Activated naive CD8-positive, alpha-beta T cell treated with anti-CD3 and anti-CD28 coated beads, Interleukin-2, amount 50 U/mL, for 24 hours (primary cell): ENCODE measurements around the gene PRDM5.
A peak's percentile ranks its signal among the peaks of the same experiment; 100 is the strongest.

ENCODE experiments used
- ATAC-seq: fragments of 150-1000 bp; cut with Tn5 transposase; one replicate; pipeline ENCODE4 v1.10.0; 2021
- DNase-seq: peaks from one replicate; pipeline ENCODE4 v3.0.0; 2021
- H3K27ac Mint-ChIP-seq: one replicate; pipeline ENCODE4 v1.8.0; 2021; ENCODE audit warnings: mild to moderate bottlenecking, mixed read lengths
- H3K27me3 Mint-ChIP-seq: one replicate; pipeline ENCODE4 v1.8.0; 2021; ENCODE audit warnings: mixed read lengths
- H3K36me3 Mint-ChIP-seq: one replicate; pipeline ENCODE4 v1.8.0; 2021; ENCODE audit warnings: low read depth, mixed read lengths
- H3K4me1 Mint-ChIP-seq: one replicate; pipeline ENCODE4 v1.8.0; 2021; ENCODE audit warnings: mixed read lengths
- H3K4me3 Mint-ChIP-seq: one replicate; pipeline ENCODE4 v1.8.0; 2021; ENCODE audit warnings: mild to moderate bottlenecking, moderate library complexity, mixed read lengths
- H3K9me3 Mint-ChIP-seq: one replicate; pipeline ENCODE4 v1.8.0; 2021; ENCODE audit warnings: mixed read lengths

Gene PRDM5

DNA sequence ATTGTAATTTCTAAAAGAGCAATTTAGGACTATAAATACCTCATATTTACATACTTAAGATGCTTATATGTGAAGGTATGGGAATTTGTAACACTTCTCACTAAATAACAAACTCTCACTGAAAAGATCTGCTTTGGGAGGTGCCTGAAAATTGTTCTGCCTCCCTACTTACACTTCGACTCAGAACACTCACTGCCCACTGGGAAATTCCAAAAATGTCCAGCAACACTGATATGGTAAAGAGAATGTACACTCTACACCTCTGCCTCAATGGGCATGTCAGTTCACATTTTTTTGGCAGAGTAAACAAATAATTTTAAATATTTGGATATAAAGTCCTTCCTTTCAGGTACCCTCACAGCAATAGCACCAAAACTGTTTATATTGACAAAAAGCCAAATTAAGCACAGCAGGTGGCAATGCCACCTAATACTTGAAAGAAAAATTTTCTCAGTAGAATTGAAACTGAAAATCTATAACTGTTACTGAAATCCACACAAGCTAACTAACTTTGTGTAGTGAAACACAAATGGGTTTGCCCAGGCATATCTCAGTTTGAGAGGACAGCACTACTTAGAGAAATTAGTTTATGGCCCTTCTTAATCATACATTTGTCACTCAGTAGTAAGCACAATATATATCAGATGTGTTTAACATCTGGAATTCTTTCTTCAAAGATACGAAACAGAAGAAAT lies 67.1 kb downstream of the PRDM5 start:
- H3K9me3 Mint-ChIP-seq = no peaks in the 10 kb centered on the region
- peaks cover 2% of the 10 kb centered on the region for H3K27me3 Mint-ChIP-seq
- H3K27ac Mint-ChIP-seq = no peak overlapping the region
- DNase-seq (no peak), ATAC-seq (no peak)
- H3K4me3 Mint-ChIP-seq = no peak overlapping the region
- H3K4me1 Mint-ChIP-seq = peaks cover 15% of the 10 kb centered on the region
- H3K36me3 Mint-ChIP-seq = no peaks in the 10 kb centered on the region

- Mint-ChIP-seq H3K27me3 (peaks cover 2% of the 10 kb centered on the region), H3K4me3 (no peak overlapping the region), H3K27ac (no peak overlapping the region), H3K36me3 (no peaks in the 10 kb centered on the region), H3K4me1 (peaks cover 15% of the 10 kb centered on the region), H3K9me3 (no peaks in the 10 kb centered on the region)
- DNase-seq = no peak
- ATAC-seq = no peak
Observed at GRCh38 chr4:120853161-120853935, 69.2 kb downstream of the PRDM5 start.

DNA sequence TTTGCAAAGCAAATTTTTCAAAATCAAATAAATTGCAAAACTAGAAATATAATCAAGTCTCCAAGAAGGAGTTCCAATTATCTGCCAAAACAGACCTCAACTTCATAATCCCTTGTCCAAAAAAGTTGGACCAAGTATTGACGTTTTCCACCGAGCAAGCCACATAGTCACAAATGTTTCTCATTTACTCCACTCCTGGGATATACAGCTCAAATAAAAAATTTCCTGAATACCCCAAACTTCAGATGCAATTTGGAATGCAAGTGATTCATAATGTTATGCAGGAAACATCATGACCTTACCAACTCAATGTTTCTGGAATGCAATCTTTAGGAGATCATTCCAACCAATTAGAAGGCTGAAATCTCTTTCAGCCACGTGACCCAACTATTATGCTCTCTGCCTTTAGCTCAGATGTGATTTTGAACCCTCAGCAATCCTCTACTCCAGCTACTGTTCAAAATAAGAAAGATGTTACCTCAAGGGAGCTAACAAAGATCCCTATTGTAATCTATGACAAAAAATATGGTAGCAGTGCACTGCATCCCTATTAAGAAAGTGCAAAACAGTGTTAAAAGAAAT lies 72.4 kb downstream of the PRDM5 start:
- Mint-ChIP-seq H3K27me3 (peaks cover 2% of the 10 kb centered on the region), H3K4me1 (peaks cover 7% of the 10 kb centered on the region), H3K36me3 (no peaks in the 10 kb centered on the region), H3K4me3 (no peak overlapping the region), H3K27ac (no peak overlapping the region), H3K9me3 (no peaks in the 10 kb centered on the region)
- ATAC-seq (no peak), DNase-seq (no peak)

DNA sequence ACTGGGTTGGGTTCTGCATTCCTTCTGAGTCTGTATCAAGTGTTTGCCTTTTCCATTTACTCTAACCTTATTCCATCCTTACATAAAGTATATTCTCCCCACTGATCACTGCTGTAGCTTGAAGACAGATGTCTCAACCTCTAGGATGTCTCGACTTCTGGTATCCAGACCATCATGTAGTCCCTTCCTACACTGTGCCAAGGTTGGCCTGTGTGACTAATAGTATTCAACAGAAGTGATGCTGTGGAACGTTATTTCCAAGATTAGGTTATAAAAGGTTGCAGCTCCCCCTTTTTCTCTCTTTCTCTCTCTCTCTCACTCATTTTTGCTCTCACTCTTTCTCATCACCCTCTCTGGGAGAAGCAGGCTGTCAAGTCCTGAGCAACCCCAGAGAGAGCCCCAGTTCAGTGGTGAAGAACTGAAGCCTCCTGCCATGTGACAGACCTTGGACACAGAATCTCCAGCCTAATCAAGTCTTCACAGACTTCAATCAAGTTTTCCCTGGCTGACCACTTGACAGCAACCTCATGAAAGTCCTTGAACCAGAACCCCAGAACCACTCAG lies 75.4 kb downstream of the PRDM5 start:
- ATAC-seq (peak; percentile 56), DNase-seq (no peak)
- H3K27me3 Mint-ChIP-seq = no peaks in the 10 kb centered on the region
- no peak overlapping the region for H3K27ac Mint-ChIP-seq
- no peak overlapping the region for H3K4me3 Mint-ChIP-seq
- H3K9me3 Mint-ChIP-seq = no peaks in the 10 kb centered on the region
- H3K4me1 Mint-ChIP-seq = peaks cover 22% of the 10 kb centered on the region
- no peaks in the 10 kb centered on the region for H3K36me3 Mint-ChIP-seq

GRCh38 chr4:120844528-120844921 lies 78.0 kb downstream of the PRDM5 start:
- no peaks in the 10 kb centered on the region for H3K27me3 Mint-ChIP-seq
- DNase-seq (no peak), ATAC-seq (peak; percentile 65)
- no peaks in the 10 kb centered on the region for H3K36me3 Mint-ChIP-seq
- peaks cover 25% of the 10 kb centered on the region for H3K4me1 Mint-ChIP-seq
- peak overlapping the region; percentile 3 for H3K4me3 Mint-ChIP-seq
- no peaks in the 10 kb centered on the region for H3K9me3 Mint-ChIP-seq
- H3K27ac Mint-ChIP-seq = peak overlapping the region; percentile 4

GRCh38 chr4:120843849-120844527 lies 78.5 kb downstream of the PRDM5 start:
- H3K36me3 Mint-ChIP-seq = no peaks in the 10 kb centered on the region
- DNase-seq (peak; percentile 7), ATAC-seq (peak; percentile 46)
- peaks cover 25% of the 10 kb centered on the region for H3K4me1 Mint-ChIP-seq
- H3K9me3 Mint-ChIP-seq = no peaks in the 10 kb centered on the region
- no peaks in the 10 kb centered on the region for H3K27me3 Mint-ChIP-seq
- H3K27ac Mint-ChIP-seq = no peak overlapping the region
- no peak overlapping the region for H3K4me3 Mint-ChIP-seq

GRCh38 chr4:120842031-120842430 lies 80.5 kb downstream of the PRDM5 start:
- DNase-seq = no peak
- H3K4me1 Mint-ChIP-seq = peaks cover 20% of the 10 kb centered on the region
- no peak for ATAC-seq
- no peaks in the 10 kb centered on the region for H3K36me3 Mint-ChIP-seq
- H3K4me3 Mint-ChIP-seq = no peak overlapping the region
- no peaks in the 10 kb centered on the region for H3K27me3 Mint-ChIP-seq
- H3K27ac Mint-ChIP-seq = no peak overlapping the region
- no peaks in the 10 kb centered on the region for H3K9me3 Mint-ChIP-seq

DNA sequence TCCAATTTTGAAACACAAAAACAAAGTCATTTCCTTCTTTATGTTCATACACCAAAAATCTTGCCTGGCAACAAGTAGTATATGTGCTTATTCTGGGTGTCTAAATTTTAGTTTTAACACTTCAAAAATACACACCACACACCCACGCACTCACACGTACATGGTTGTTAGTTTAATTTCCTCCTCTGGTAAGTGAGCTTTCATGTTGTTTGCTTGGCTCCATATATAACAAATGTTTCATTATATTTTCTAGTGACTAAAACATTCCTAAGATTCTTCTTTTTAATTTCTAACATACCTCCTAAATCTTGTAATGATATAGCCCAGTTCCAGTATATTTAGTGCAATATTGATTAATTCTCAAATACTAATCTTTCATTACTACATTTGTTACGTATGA lies 80.9 kb downstream of the PRDM5 start:
- DNase-seq (no peak), ATAC-seq (no peak)
- Mint-ChIP-seq H3K9me3 (no peaks in the 10 kb centered on the region), H3K4me1 (peaks cover 18% of the 10 kb centered on the region), H3K27ac (no peak overlapping the region), H3K36me3 (no peaks in the 10 kb centered on the region), H3K27me3 (no peaks in the 10 kb centered on the region), H3K4me3 (no peak overlapping the region)

DNA sequence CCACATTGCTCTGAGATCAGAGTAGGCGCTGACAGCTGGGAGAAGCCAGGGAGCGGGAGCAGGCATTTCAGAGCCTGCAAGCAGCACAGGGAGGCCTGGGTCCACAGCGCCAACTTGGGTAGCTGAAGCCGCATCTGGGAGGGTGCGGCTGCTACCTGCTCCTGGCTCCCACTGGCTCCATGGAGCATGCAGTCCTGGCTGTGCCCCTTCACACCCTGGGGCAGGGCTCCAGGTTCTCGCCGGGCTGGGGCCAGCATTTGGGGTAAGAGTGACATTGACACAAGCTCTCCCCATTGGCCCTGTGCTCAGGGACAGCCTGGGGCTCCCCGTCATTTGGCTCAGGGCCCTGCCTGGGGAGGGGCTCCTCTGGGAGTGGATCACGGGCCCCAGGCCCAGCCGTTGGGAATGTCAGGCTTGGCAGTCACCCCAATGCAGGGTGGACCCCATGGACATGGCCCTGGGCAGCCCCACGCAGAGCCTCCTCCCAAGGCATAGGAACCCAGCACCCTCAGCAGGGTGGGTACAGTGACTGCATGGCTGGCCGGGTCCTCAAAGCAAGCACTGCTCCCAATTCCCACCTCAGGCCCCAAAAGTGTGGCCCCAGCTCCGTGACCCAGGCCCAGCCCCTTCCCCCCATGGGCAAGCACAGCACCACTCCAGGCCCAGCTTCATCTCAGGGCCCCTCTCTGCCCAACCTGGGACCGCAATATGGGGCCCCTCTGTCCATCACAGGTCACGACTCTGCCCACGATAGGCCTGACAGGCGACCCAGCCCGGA lies 82.4 kb downstream of the PRDM5 start:
- H3K4me1 Mint-ChIP-seq = peaks cover 18% of the 10 kb centered on the region
- H3K27me3 Mint-ChIP-seq = no peaks in the 10 kb centered on the region
- H3K4me3 Mint-ChIP-seq = no peak overlapping the region
- H3K9me3 Mint-ChIP-seq = no peaks in the 10 kb centered on the region
- H3K27ac Mint-ChIP-seq = no peak overlapping the region
- no peaks in the 10 kb centered on the region for H3K36me3 Mint-ChIP-seq
- no peak for ATAC-seq
- no peak for DNase-seq

DNA sequence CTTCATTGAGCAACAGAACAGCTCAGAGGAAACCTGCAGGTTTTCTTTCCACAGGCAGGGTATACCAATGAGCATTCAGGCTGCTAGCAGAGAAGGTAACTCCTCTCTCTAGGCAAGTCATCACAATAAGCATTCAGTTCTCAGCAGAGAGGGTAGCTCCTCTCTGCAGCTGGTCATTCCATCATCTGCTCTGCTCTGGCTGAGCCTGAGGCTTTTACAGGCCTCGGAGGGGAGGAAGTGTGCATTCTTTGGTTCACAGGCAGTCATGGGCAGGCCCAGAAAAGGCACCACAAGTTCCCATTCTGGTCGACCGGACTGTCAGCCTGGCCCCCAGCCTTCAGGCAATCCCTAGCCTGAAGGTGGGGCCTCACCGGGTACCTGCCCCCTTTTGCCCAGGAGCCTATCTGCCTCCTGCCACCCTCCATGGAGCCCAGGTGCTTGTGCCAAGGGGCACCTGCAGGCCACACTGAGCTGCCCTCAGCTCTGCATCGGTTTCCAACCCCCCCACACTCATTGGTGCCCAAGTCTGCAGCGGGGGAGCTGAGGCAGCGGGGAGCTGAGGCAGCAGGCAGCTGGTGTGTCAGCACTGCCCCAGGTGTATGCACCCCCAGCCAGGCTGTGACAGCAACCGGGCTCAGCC lies 83.1 kb downstream of the PRDM5 start:
- ATAC-seq (peak; percentile 12), DNase-seq (no peak)
- no peak overlapping the region for H3K4me3 Mint-ChIP-seq
- no peaks in the 10 kb centered on the region for H3K27me3 Mint-ChIP-seq
- peaks cover 11% of the 10 kb centered on the region for H3K4me1 Mint-ChIP-seq
- peaks cover 7% of the 10 kb centered on the region for H3K9me3 Mint-ChIP-seq
- no peak overlapping the region for H3K27ac Mint-ChIP-seq
- H3K36me3 Mint-ChIP-seq = no peaks in the 10 kb centered on the region

- peaks cover 5% of the 10 kb centered on the region for H3K4me1 Mint-ChIP-seq
- ATAC-seq (no peak), DNase-seq (no peak)
- H3K4me3 Mint-ChIP-seq = no peak overlapping the region
- H3K27me3 Mint-ChIP-seq = no peaks in the 10 kb centered on the region
- H3K36me3 Mint-ChIP-seq = no peaks in the 10 kb centered on the region
- no peak overlapping the region for H3K27ac Mint-ChIP-seq
- peaks cover 11% of the 10 kb centered on the region for H3K9me3 Mint-ChIP-seq
Observed at GRCh38 chr4:120838784-120839183, 83.7 kb downstream of the PRDM5 start.

GRCh38 chr4:120837656-120838055 lies 84.9 kb downstream of the PRDM5 start:
- DNase-seq = no peak
- H3K27ac Mint-ChIP-seq = no peak overlapping the region
- H3K27me3 Mint-ChIP-seq = no peaks in the 10 kb centered on the region
- H3K4me1 Mint-ChIP-seq = peaks cover 3% of the 10 kb centered on the region
- H3K4me3 Mint-ChIP-seq = no peak overlapping the region
- peaks cover 15% of the 10 kb centered on the region for H3K9me3 Mint-ChIP-seq
- ATAC-seq = no peak
- no peaks in the 10 kb centered on the region for H3K36me3 Mint-ChIP-seq

- Mint-ChIP-seq H3K27ac (no peak overlapping the region), H3K9me3 (peaks cover 15% of the 10 kb centered on the region), H3K4me3 (no peak overlapping the region), H3K36me3 (no peaks in the 10 kb centered on the region), H3K27me3 (no peaks in the 10 kb centered on the region), H3K4me1 (no peaks in the 10 kb centered on the region)
- ATAC-seq (no peak), DNase-seq (no peak)
Observed at GRCh38 chr4:120835342-120835741, 87.2 kb downstream of the PRDM5 start.
